ENCODE data around the gene CCNF. TPM values are rescaled to one million over a fixed set of nuclear protein-coding genes. Genes with fewer than 3 reads are reported as not detected.

The CCNF gene
- total and polyA plus RNA-seq, 2 of the 4 experiments (the other 2 are of a cell fraction): 8.2 to 20.1 TPM

DNA sequence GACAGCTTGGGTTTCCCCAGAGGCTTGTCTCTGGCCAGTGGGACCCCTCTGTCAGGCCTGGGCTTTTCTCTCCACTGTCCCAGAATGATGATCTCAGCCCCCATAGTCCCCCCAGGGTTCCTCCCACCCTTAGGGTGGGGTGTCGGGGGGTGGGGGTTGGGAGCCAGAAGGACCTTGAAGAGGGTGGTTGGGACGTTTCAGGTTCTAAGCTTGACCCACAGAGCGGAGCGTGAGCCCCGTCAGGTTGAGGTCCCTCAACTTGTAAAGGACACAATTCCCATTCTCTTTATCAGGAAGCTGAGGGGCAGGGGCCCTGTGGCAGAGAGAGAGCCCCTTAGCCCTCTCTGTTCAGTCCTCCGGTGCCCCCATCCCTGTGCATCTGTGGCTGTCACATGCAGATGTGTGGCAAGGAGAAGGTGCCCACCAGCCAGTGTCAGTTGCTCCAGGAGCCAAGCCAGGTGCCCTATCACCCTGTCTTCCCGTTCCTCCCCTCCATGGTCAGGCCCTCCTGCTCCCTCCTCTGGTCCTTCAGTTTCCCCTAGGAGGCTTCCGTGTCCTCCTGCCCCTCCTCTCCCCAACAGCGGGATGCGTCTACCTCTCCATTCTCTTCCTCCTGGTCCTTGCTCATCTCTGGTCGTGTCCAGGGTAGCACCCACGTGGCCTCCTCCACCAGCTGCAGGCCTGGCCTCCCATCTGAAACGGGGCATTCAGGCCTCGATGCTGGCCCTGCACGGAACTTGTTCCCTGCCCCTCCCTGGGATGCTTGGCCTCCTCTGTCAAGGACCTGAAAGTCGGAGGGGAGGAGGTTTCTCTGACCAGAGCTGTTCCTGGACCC is 40.4 kb downstream of the CCNF start:
- Histone ChIP-seq H3K4me2 (ENCODE audit: low read depth, low read length) (no peak overlapping the region), H3K14ac (replicated peaks; ENCODE audit: low read depth, low read length) (no peak overlapping the region), H3K27ac (ENCODE audit: insufficient read depth, low read length) (no peak overlapping the region), H4K8ac (ENCODE audit: low read depth in 2 of 2, low read length in 2 of 2) (no peak overlapping the region), H2BK20ac (ENCODE audit: low read depth, low read length) (no peak overlapping the region), H3K9me1 (ENCODE audit: insufficient read depth, low read length) (peaks cover 8% of the 10 kb centered on the region), H2AFZ (replicated peaks; ENCODE audit: low read length, poor library complexity) (no peak overlapping the region), H3K9ac (ENCODE audit: low read depth, low read length) (no peak overlapping the region), H3K79me1 (ENCODE audit: low read depth in 1 of 2, low read length in 2 of 2) (peaks cover 5 to 22% of the 10 kb centered on the region in 2 experiments; a peak in 1 of 4 replicates), H3K23ac (ENCODE audit: low read depth, low read length) (no peak overlapping the region), H3K4ac (ENCODE audit: low read depth, low read length) (no peak overlapping the region; the same call in 1 of the 2 replicates), H2AK9ac (replicated peaks; ENCODE audit: low read depth, low read length, poor library complexity) (no peak overlapping the region), H3K9me3 (ENCODE audit: control insufficient read depth, insufficient read depth, low read length) (no peaks in the 10 kb centered on the region), H2BK120ac (ENCODE audit: low read depth, low read length) (no peak overlapping the region), H4K20me1 (ENCODE audit: insufficient read depth, low read length) (0 out of 2 replicates have a peak, but pooled peaks cover 5% of the 10 kb centered on the region), H3K27me3 (ENCODE audit: control insufficient read depth, insufficient read depth, low read length) (no peaks in the 10 kb centered on the region; the same call in 1 of the 2 replicates), H3K56ac (ENCODE audit: extremely low read depth, insufficient read depth, low read length) (no peak overlapping the region), H3K18ac (ENCODE audit: low read depth, low read length) (no peak overlapping the region), H4K91ac (ENCODE audit: insufficient read depth, low read depth, low read length) (no peak overlapping the region), H2AK5ac (ENCODE audit: low read depth, low read length) (peak overlapping the region; percentile 0; the same call in 1 of the 2 replicates), H2BK15ac (ENCODE audit: low read depth, low read length) (no peak overlapping the region), H2BK5ac (ENCODE audit: low read depth, low read length, poor library complexity, severe bottlenecking) (no peak overlapping the region), H3K36me3 (ENCODE audit: control insufficient read depth, insufficient read depth, low read length) (no peaks in the 10 kb centered on the region), H4K5ac (ENCODE audit: low read depth, low read length) (no peak overlapping the region), H3K4me1 (ENCODE audit: control insufficient read depth, insufficient read depth, low read length) (peaks cover 20% of the 10 kb centered on the region), H3K4me3 (ENCODE audit: insufficient read depth, low read depth, low read length) (no peak overlapping the region)
- WGBS, 2 experiments (ENCODE audit: extremely low coverage in 2 of 2, insufficient read length in 1 of 2): 76% methylated on average over 8 of the region's 16 CpGs; no CpG with 5 or more reads in 1 of the 2 experiments
- ATAC-seq (ENCODE audit: low read depth) (no peak), DNase-seq (no peak)
- TF ChIP-seq RFX5 (IDR thresholded peaks at IDR 0.05; ENCODE audit: low read depth, low read length): no peak
- no peak for TF ChIP-seq CHD1 (IDR thresholded peaks at IDR 0.05; ENCODE audit: low read depth, low read length)
- TF ChIP-seq, protein P1, sequence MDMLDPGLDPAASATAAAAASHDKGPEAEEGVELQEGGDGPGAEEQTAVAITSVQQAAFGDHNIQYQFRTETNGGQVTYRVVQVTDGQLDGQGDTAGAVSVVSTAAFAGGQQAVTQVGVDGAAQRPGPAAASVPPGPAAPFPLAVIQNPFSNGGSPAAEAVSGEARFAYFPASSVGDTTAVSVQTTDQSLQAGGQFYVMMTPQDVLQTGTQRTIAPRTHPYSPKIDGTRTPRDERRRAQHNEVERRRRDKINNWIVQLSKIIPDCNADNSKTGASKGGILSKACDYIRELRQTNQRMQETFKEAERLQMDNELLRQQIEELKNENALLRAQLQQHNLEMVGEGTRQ (IDR thresholded peaks at IDR 0.05; ENCODE audit: low read depth, low read length): no peak
- no peak for TF ChIP-seq RCOR1 (IDR thresholded peaks at IDR 0.05; ENCODE audit: insufficient replicate concordance, low read length)
- TF ChIP-seq MAFK (IDR thresholded peaks at IDR 0.05; ENCODE audit: low read depth, low read length): no peak
- no peak for TF ChIP-seq BHLHE40 (IDR thresholded peaks at IDR 0.05; ENCODE audit: low read depth, low read length)
- TF ChIP-seq MXI1 (IDR thresholded peaks at IDR 0.05; ENCODE audit: borderline replicate concordance, low read depth, low read length): no peak
- no peak for TF ChIP-seq POLR2A (IDR thresholded peaks at IDR 0.05; ENCODE audit: low read depth, low read length)
- no peak for TF ChIP-seq MAZ (IDR thresholded peaks at IDR 0.05; ENCODE audit: borderline replicate concordance, low read depth, low read length)
- BruUV-seq (replicated peaks): no TSS peak
- ChIA-PET POLR2A (ENCODE audit: unreplicated experiment) (interaction anchor here (1.0 kb wide), 1 partner anchor 40 kb away, joined by 3 read pairs; no protein-coding TSS in a partner anchor), CTCF (no interaction called here)
- in situ Hi-C loops (cut with MboI; ENCODE audit: low sequenced_read_pairs): no loop called here
- intact Hi-C loops (cut with micrococcal nuclease): no loop called here
- dilution Hi-C loops (cut with HindIII; ENCODE audit: low sequenced_read_pairs, unreplicated experiment): no loop called here

All from IMR-90 (cell line).